Right lung (tissue), 10 donors: Measurements from ENCODE around the gene RHOBTB3. TPM values are rescaled to one million over a fixed set of nuclear protein-coding genes. Genes with fewer than 3 reads are reported as not detected.
"Not testable (repeated sequence)": the region's sequence is repeated elsewhere in the genome, so short reads cannot be mapped to it uniquely, and the experiment has no call there.

Experiments used
- DNase-seq, 2 donors: peaks; one replicate each; pipeline ENCODE4 v3.0.0-alpha.2; 2013
- long read RNA-seq, 8 donors: transcript quantifications; one replicate each; lab custom pipeline, GENCODE V29; 2026
- polyA plus RNA-seq, 5 donors: library from polyadenylated mRNA; unstranded; fragments of 120-200 nt; gene quantifications; one replicate each; pipeline versions ENCODE4 v1.2.1 to v1.2.3, GENCODE V29; 2013; ENCODE audit warnings: inconsistent platforms in 1 of 5, low replicate concordance in 1 of 5; ENCODE audit not compliant: insufficient read length in 5 of 5, insufficient read depth in 1 of 5

RHOBTB3 gene, protein sequence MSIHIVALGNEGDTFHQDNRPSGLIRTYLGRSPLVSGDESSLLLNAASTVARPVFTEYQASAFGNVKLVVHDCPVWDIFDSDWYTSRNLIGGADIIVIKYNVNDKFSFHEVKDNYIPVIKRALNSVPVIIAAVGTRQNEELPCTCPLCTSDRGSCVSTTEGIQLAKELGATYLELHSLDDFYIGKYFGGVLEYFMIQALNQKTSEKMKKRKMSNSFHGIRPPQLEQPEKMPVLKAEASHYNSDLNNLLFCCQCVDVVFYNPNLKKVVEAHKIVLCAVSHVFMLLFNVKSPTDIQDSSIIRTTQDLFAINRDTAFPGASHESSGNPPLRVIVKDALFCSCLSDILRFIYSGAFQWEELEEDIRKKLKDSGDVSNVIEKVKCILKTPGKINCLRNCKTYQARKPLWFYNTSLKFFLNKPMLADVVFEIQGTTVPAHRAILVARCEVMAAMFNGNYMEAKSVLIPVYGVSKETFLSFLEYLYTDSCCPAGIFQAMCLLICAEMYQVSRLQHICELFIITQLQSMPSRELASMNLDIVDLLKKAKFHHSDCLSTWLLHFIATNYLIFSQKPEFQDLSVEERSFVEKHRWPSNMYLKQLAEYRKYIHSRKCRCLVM
- 10 to 100 TPM; 38.8 to 71.9 (median 69.6) TPM for polyA plus RNA-seq
- long read RNA-seq, donor 1, full-length matches to known transcripts, result 6 of 71 reads
- long read RNA-seq, donor 1, partial matches to known transcripts, result 65 of 71 reads
- long read RNA-seq, donor 1, other reads (novel, unspliced or antisense), result 0 of 71 reads
- long read RNA-seq, donor 2, full-length matches to known transcripts, result 9 of 9 reads
- long read RNA-seq, donor 2, partial matches to known transcripts, result 0 of 9 reads
- long read RNA-seq, donor 2, other reads (novel, unspliced or antisense), result 0 of 9 reads
- long read RNA-seq, donor 3, full-length matches to known transcripts, result 7 of 7 reads
- long read RNA-seq, donor 3, partial matches to known transcripts, result 0 of 7 reads
- long read RNA-seq, donor 3, other reads (novel, unspliced or antisense), result 0 of 7 reads
- long read RNA-seq, donor 4, partial matches to known transcripts, result 44 of 82 reads
- long read RNA-seq, donor 4, other reads (novel, unspliced or antisense), result 36 of 82 reads
- long read RNA-seq, donor 5, full-length matches to known transcripts, result 6 of 19 reads
- long read RNA-seq, donor 5, partial matches to known transcripts, result 13 of 19 reads
- long read RNA-seq, donor 5, other reads (novel, unspliced or antisense), result 0 of 19 reads
- long read RNA-seq, donor 6, full-length matches to known transcripts, result 10 of 46 reads
- long read RNA-seq, donor 6, partial matches to known transcripts, result 36 of 46 reads
- long read RNA-seq, donor 6, other reads (novel, unspliced or antisense), result 0 of 46 reads
- long read RNA-seq, donor 7, full-length matches to known transcripts, result 8 of 16 reads
- long read RNA-seq, donor 7, partial matches to known transcripts, result 8 of 16 reads
- long read RNA-seq, donor 7, other reads (novel, unspliced or antisense), result 0 of 16 reads
- long read RNA-seq, donor 8, full-length matches to known transcripts, result 1 of 36 reads
- long read RNA-seq, donor 8, partial matches to known transcripts, result 13 of 36 reads
- long read RNA-seq, donor 8, other reads (novel, unspliced or antisense), result 22 of 36 reads

DNA sequence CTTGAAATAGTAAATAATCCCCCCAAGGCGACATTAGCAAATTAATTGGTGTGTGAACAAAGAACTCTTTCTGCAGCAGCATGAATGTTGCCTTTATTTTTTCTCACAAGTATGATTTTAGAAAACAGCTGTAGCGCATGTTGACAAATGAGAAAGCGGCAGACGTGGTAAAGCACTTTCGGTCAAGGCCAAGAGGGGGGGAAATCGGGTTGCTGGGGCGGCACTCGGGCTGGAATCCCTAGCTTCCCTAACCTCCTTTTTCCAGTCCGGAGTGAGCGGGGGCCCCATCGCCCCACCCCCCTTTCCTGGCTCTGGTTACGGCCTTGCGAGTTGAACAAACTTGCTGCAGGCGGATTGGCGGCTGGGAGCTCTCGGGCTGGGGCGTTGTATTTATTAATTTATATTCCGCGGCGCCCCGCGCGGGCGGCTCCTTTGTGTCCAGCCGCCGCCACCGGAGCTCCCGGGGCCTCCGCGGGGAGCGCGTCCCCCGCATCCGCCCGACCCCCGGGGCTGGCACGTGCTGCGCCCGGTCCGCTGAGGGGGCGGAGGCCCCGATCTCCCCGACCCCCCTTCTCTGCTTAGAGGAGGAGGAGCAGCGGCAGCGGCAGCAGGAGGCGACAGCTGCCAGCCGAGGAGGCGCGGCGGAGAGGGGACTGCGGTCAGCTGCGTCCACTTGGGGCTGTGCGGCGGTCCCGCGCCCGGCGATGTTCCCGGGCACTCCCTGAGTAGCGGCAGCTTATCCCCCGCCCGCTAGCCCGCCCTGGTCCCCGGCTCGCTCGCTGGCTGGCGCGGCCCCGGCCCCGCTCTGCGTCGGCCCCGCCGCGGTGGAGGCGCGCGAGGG lies at the start of gene RHOBTB3:
RHOBTB3 (plus strand) TSS at position 607 of the 841 bp plus-strand sequence. CDS start 347 bp downstream, outside the sequence.
- DNase-seq, result peak; percentile 88 to 89

DNA sequence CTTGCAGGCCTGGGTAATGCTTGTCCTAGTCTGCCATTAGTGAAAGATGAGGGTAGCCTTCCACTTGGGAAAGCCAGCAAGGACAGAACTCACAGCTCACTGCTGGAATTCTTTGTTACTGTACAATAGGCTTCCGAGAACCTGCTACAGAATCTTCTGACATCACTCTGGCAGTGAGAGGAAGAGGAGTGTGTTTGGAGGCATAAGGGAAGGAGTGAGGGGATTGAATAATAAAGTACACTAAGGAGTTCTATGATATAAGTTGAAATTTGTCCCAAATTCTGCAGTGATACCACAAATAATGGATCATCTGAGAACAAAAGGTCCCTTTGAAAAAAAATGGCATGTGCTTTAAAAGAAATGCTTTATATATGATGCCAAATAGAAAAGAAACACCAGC lies 48.2 kb upstream of the RHOBTB3 start, which contains the start of gene SPATA9:
SPATA9 (minus strand) TSS at position 101 of the 400 bp plus-strand sequence. CDS start 137 bp downstream, outside the sequence.
- no peak for DNase-seq

DNA sequence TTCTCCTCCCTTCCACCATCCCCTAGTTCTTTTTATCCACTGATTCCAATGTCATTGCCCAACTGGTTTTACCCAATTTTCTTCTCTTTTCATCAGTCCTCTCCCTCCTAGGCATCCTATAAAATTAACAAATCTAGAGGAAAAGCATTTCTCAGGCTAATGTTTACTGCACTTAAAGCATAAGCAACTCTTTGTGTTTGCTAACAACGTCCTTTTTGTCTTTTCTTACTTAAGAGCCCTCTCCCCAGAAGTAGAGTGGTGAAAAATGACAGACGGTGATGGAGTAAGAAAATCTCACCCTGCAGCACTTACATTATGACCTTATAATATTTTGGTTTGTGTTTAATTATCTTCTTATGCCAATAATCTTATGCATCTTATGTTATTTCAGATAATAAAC lies 46.8 kb upstream of the RHOBTB3 start:
- DNase-seq, result no peak

DNA sequence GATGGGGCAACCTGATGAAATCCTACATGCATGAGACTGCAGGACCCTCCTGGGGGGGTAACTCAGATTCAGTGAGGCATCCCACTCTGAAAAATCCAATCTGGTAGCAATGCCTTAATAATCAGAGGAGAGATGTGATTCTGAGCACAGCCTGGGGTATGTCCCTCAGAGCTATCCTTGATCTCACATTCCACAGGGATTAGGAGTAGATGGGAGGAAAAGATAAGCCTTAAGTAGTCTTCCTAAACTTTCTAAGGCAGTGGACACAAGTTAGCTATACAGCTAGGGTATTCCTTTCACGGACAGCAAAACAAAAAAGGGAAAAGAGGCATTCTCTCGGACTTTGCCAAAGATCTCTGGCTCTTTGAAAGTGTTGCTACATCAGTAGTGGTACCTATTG lies 44.5 kb upstream of the RHOBTB3 start:
- DNase-seq, result no peak

DNA sequence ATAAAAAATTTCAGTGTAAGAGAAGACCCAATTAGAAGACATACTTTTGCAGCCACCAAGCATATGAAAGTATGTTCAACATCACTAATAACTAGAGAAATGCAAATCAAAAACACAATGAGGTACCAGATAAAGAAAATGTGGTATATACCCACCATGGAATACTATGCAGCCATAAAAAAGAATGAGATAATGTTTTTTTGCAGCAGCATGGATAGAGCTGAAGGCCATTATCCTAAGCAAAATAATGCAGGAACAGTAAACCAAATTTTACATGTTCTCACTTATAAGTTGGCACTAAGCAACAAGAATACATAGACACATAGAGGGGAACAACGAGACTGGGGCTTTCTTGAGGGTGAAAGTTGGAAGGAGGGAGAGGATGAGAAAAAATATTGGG lies 41.5 kb upstream of the RHOBTB3 start:
- DNase-seq, result no peak

DNA sequence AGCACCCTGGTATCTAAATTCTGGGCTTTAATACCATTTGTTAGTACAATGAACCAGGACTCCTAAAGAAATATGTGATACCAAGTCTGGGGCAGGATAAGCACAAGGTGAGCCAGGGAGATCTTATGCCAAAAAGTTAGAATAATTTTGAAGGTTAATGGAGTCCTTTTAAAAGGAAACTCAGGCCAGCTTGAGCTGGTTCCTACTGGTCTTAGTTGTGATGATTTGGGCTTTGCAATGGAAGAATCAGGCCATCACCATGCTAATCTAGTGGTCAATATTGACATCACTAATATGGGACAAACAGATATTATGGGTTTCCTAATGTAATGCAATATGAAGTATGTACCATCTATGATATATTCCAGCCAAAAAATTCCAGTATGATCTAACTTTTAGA lies 40.8 kb upstream of the RHOBTB3 start:
- no peak for DNase-seq

DNA sequence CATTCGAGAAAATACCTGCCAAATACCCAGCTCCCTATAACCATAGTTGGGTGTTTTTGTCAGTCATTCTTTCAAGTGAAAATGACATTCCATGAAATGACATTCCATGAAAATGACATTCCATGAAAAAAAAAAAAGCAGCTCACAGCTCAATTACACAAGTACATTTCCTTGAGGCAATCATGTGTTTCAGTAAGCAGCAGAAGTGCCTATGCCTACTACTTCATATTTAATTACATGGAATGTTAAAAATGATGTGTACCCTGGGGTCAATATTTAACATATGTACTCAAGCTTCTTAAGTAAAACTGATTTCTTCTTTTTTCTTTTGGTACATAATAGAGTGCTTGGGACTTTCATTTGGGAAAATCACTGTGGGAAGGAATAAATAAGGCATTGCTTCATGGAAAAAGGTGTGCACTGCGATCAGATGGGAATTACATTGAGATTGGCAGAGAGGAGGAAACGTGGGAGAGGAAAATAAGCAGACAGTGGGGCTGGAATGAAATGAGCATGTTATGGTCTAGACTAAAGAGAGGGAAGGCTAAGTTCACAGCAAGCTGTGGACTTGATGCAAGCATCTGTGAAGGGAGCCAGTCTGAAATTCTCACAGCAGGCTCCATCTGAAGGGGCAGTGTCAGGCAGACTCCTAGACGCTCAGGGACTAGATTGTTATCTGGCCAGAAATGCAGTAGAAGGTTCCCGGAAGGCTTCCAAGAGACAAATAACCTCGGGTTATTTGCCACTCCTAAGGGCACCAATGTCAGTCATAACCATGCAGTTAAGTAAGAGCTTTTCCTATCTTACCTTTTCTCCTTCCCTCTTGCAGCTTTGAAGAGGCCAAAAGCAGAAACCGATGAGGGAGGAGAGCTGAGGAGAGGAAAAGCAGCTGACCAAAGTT lies 33.1 kb upstream of the RHOBTB3 start:
- DNase-seq, result no peak

DNA sequence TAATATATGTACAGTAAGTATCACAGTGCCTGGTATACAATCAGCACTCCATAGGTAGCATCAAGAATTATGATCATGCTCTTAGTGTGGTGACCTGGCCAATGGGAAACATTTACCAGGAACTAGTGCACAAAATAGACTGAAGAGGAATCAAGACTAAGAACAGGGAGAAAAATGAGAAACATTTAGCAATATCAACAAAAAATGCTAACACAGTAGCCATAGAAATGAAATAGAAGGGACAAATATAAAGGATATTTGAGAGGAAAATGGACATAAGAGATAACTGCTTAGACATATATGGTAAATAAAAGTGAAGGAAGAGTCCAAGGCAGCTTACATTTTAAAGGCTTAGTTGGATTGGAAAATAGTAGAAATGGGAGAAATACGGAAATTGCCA lies 31.8 kb upstream of the RHOBTB3 start:
- DNase-seq, result no peak

DNA sequence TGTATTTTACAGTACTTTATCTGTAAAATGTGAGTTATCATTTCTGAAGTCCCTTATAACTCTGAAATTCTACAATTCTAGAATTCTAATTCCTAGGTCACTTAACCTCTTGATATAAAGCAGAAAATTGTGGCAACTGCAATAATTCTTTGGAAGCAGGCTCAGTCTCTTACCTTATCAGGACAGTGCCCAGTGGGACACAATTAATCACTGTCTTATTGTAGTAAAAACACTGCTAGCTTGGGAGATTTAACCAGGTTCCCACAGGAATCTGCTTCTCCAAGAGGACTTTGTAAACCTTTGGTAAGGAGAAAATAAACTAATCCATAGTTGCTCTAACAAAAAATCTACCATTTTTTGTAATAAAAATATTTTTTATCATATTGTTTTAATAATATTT lies 30.1 kb upstream of the RHOBTB3 start:
- DNase-seq, result no peak

DNA sequence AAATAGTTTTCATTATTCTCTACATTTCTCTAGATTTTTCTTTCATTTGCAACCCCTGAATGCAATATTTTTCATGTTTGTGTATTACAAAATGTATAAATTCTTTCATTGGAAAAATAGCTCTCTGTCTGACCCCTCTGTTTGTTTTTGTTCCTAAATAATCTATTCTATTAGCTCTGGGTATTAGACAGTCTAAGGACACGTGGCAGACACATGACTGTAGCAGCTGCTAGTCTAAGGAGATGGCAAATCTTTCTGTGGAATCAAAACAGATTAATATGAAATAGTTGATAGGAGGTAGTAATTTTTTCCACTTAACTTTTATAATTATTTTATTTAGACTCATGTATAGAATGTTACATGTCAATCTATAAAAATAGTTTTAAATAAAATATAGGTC lies 27.0 kb upstream of the RHOBTB3 start:
- no peak for DNase-seq

DNA sequence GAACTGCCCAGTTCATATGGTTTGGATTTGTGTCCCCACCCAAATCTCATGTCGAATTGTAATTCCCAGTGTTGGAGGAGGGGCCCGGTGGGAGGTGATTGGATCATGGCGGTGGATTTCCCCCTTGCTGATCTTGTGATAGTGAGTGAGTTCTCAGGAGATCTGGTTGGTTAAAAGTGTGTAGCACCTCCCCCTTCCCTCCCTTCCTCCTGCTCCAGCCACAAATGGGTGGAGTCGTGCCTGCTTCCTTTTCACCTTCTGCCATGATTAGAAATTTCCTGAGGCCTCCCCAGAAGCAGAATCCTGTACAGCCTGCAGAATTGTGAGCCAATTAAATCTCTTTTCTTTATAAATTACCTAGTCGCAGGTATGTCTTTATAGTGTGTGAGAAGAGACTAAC lies 24.9 kb upstream of the RHOBTB3 start:
- not testable (repeated sequence) for DNase-seq

DNA sequence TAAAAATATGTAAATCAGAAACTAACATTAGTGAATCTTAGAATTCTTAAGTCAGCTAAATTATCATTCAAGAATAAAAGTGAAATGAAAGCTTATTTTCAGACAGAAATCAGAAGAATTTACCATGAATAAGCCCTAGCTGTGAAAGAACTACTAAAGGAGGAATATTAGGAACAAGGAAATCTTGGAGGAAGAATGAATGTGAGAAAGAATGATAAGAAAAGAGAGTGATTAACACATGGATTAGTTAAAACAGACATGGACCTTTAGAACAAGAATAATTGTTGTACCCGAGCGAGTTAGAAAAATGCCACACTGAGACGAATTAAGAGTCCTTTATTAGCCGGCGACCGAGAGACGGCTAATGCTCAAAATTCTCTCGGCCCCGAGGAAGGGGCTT lies 24.1 kb upstream of the RHOBTB3 start:
- DNase-seq, result no peak

DNA sequence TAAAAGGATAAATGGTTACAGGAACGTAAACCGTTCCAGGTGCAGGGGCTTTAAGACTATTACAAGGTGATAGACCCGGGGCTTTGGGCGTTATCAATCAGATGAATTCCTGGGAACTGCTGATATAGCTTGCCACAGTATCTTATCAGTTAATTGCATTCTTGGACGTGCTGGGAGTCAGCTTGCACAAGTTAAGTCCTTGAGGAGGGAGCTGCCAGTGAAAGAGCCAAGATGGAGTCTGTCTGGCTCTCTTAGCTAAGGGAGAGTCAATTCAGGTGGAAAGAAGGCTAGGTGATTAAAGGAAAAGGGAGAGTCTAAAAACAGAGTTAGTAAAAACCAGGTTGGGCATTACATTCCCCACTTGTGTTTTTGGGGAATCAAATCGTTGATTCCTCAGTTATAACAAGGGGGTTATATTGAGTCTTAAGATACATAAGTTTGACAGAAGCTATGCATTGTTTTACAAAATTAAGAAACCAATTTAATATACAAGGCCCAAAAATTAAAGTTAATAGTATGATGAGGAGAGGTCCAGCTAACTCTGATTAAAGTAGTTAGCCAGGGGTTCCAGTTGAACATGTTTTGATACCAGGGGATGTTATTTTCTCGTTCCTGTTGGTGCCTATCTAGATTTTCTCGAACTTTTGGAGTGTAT lies 23.5 kb upstream of the RHOBTB3 start:
- not testable (repeated sequence) for DNase-seq

DNA sequence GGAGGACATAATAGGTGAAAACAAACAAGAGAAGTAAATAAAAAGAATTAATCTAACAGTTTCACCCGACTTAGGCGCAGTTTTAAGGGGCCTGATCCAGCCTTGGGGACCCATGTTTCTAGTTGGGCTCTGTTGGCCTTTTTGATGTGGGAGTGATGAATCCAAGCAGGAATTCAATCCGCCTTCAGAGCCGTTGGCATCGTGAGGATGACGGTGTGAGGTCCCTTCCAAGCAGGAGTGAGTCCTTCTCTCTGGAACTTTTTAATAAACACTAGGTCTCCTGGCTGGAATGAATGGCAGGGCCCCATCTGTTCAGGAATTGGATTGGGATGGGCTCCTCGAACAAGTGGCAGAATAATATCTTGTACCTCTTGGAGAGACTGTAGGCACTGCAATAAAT lies 22.3 kb upstream of the RHOBTB3 start:
- DNase-seq, result no peak

DNA sequence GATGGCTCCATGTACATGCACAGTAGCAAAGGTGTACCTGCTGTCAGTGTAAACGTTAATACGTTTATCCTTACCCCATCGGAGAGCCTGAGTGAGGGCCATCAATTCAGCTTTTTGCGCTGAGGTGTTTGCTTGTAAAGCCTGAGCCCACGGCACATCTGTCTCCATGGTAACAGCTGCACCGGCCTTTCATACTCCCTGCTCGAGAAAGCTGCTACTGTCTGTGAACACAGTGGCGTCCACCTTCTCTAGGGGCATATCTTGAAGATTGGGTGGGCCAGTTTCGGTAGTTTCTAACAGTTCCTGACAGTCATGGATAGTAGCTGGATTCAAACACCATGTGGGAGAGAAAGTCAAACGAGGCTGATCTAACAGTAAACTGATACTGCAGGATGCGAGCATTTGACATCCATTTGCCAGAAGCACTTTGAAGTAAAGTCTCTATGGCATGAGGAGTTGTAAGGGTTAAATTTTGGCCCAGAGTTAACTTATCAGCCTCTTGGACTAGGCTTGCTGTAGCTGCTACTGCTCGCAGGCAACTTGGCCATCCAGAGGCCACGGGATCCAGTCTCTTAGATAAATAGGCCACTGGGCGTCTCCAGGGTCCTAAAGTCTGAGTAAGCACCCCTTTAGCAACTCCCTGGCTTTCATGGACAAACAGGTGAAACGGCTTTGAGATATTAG lies 21.0 kb upstream of the RHOBTB3 start:
- no peak for DNase-seq

DNA sequence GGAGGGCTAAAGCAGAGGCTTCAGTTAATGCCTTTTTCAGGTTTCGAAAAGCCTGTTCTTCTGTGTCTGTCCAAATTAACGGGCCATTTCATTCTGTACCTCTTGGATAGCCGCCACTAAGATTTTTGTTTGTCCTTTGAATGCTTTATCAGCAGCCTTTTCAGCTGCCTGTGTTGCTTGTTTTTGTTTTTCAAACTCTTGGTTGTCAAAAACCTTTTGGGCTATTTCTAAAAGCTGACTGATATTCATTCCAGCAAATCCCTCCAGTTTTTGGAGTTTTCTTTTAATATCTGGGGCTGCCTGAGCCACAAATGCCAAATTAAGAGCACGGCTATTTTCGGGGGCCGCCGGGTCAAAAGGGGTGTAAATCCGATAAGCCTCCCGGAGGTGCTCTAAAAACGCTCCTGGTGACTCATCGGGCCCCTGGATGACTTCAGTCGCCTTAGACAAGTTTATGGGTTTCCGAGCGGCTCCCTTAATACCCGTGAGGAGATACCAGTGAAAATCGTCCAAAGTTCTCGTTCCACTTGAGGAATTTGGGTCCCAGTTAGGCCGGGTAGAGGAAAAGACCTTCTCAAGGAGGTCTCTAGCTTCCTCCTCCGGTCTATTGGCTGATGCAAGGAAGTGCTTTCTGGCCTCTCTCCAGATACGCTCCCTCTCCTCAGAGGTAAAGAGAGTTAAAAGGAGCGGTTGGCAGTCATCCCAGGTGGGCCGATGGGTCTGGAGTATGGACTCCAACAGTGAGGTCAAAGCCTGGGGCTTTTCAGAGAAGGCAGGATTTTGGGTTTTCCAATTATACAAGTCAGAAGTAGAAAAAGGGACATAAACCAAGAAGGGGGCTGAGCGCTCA lies 20.3 kb upstream of the RHOBTB3 start:
- not testable (repeated sequence) for DNase-seq
